Liver (tissue), 9 donors: ENCODE measurements around the gene ELN. TPM values are rescaled to one million over a fixed set of nuclear protein-coding genes. Genes with fewer than 3 reads are reported as not detected.

Experiments
- DNase-seq: peaks from one replicate; pipeline ENCODE4 v3.0.0-alpha.2; 2017; ENCODE audit warnings: low spot score
- H3K27ac ChIP-seq, 2 donors: one replicate each; pipeline ENCODE4 v1.7.0; 2013; ENCODE audit warnings: inconsistent platforms in 2 of 2, low read length in 2 of 2, control low read depth in 1 of 2, low read depth in 1 of 2, mild to moderate bottlenecking in 1 of 2
- H3K27me3 ChIP-seq, 4 donors: one replicate each; pipeline versions ENCODE4 v1.6.1 to v1.7.0; 2013; ENCODE audit warnings: low read length in 3 of 4, inconsistent platforms in 1 of 4, mild to moderate bottlenecking in 1 of 4, moderate library complexity in 1 of 4; ENCODE audit not compliant: control insufficient read depth in 4 of 4, insufficient read depth in 4 of 4
- H3K36me3 ChIP-seq, 4 donors: one replicate each; pipeline versions ENCODE4 v1.6.1 to v1.7.0; 2013; ENCODE audit warnings: low read length in 3 of 4, mild to moderate bottlenecking in 3 of 4, low read depth in 1 of 4, moderate library complexity in 1 of 4; ENCODE audit not compliant: control insufficient read depth in 4 of 4, insufficient read depth in 3 of 4
- H3K4me1 ChIP-seq, 4 donors: one replicate each; pipeline versions ENCODE4 v1.6.1 to v1.7.0; 2013; ENCODE audit warnings: low read length in 3 of 4, mild to moderate bottlenecking in 3 of 4, moderate library complexity in 1 of 4; ENCODE audit not compliant: control insufficient read depth in 4 of 4, insufficient read depth in 4 of 4
- H3K4me3 ChIP-seq, 3 donors: one replicate each; pipeline versions ENCODE4 v1.6.1 to v1.7.0; 2013; ENCODE audit warnings: low read length in 3 of 3, control low read depth in 1 of 3, low read depth in 1 of 3, mild to moderate bottlenecking in 1 of 3
- H3K9ac ChIP-seq, 2 donors: one replicate each; pipeline ENCODE4 v1.7.0; 2013; ENCODE audit warnings: low read length in 2 of 2, mild to moderate bottlenecking in 2 of 2, moderate library complexity in 2 of 2, control low read depth in 1 of 2, low read depth in 1 of 2
- H3K9me3 ChIP-seq, 4 donors: one replicate each; pipeline versions ENCODE4 v1.6.1 to v1.7.0; 2013; ENCODE audit warnings: low read length in 3 of 4; ENCODE audit not compliant: control insufficient read depth in 4 of 4
- EGR1 ChIP-seq, 2 donors: IDR thresholded peaks; 2 replicates each; pipeline ENCODE4 v1.6.1; 2016 to 2018; ENCODE audit warnings: antibody characterized with exemption in 2 of 2, low read depth in 2 of 2
- FOXA1 ChIP-seq: IDR thresholded peaks from 2 replicates; pipeline ENCODE4 v1.6.1; 2016; ENCODE audit warnings: antibody characterized with exemption
- FOXA2 ChIP-seq: IDR thresholded peaks from 2 replicates; pipeline ENCODE4 v1.6.1; 2016; ENCODE audit warnings: antibody characterized with exemption
- HNF4A ChIP-seq, 2 donors: conservative IDR thresholded peaks; 2 replicates each; pipeline ENCODE4 v1.6.1; 2016; ENCODE audit warnings: antibody characterized with exemption in 2 of 2, mild to moderate bottlenecking in 2 of 2
- HNF4G ChIP-seq: IDR thresholded peaks from 2 replicates; pipeline ENCODE4 v1.6.1; 2016; ENCODE audit warnings: antibody characterized with exemption
- JUND ChIP-seq, 2 donors: IDR thresholded peaks; 2 replicates each; pipeline ENCODE4 v1.6.1; 2016; ENCODE audit warnings: antibody characterized with exemption in 2 of 2
- NR2F2 ChIP-seq: IDR thresholded peaks from 2 replicates; pipeline ENCODE4 v1.6.1; 2016; ENCODE audit warnings: antibody characterized with exemption
- RAD21 ChIP-seq, 2 donors: IDR thresholded peaks; 2 replicates each; pipeline ENCODE4 v1.6.1; 2016; ENCODE audit warnings: antibody characterized with exemption in 2 of 2, mild to moderate bottlenecking in 2 of 2
- RXRA ChIP-seq, 2 donors: IDR thresholded peaks; 2 replicates each; pipeline ENCODE4 v1.6.1; 2017 to 2018; ENCODE audit warnings: antibody characterized with exemption in 2 of 2, mild to moderate bottlenecking in 1 of 2
- SP1 ChIP-seq: IDR thresholded peaks from 2 replicates; pipeline ENCODE4 v1.6.1; 2018; ENCODE audit warnings: antibody characterized with exemption, mild to moderate bottlenecking
- TAF1 ChIP-seq: conservative IDR thresholded peaks from 2 replicates; pipeline ENCODE4 v1.6.1; 2016; ENCODE audit warnings: antibody characterized with exemption, mild to moderate bottlenecking
- YY1 ChIP-seq: IDR thresholded peaks from 2 replicates; pipeline ENCODE4 v1.6.1; 2016; ENCODE audit warnings: antibody characterized with exemption, mild to moderate bottlenecking
- whole genome bisulfite sequencing: extraction: QIAGEN DNeasy Blood & Tissue Kit; methylation state at CpG from one replicate; pipeline ENCODE4 v1.1.7; 2013; 5-methylcytosine and 5-hydroxymethylcytosine counted together
- polyA plus RNA-seq, 2 donors: library from polyadenylated mRNA; stranded (reverse) in 1 of 2; unstranded in 1 of 2; fragments of 200-250 nt in 1 of 2; fragments of >200 nt in 1 of 2; fragmentation: Nextera tagmentation in 1 of 2; extraction: Ambion mirVana in 1 of 2; gene quantifications; one replicate each; pipeline versions ENCODE4 v1.2.1 to v1.2.3, GENCODE V29; 2013 to 2015
- total RNA-seq, 2 donors: library from RNA; depleted of rRNA; stranded (reverse); fragments of >200 nt; gene quantifications; one replicate each; pipeline ENCODE4 v1.2.3, GENCODE V29; 2014
- TF ChIP-seq, protein P1 (sequence below): IDR thresholded peaks from 2 replicates; pipeline ENCODE4 v1.6.1; 2016; ENCODE audit warnings: antibody characterized with exemption
- TF ChIP-seq, protein P2 (sequence below): IDR thresholded peaks from 2 replicates; pipeline ENCODE4 v1.6.1; 2016; ENCODE audit warnings: antibody characterized with exemption
- TF ChIP-seq, protein P3 (sequence below): IDR thresholded peaks from 2 replicates; pipeline ENCODE4 v1.6.1; 2016; ENCODE audit warnings: antibody characterized with exemption, mild to moderate bottlenecking
- TF ChIP-seq, protein P4 (sequence below): IDR thresholded peaks from 2 replicates; pipeline ENCODE4 v1.6.1; 2016; ENCODE audit warnings: antibody characterized with exemption
- TF ChIP-seq, protein P5 (sequence below): fragments of 150-350 bp; IDR thresholded peaks from 2 replicates; pipeline ENCODE4 v1.5.1; 2017; ENCODE audit warnings: improper control_type of control experiment, low read depth, low read length; ENCODE audit not compliant: missing input control
- donor health status: healthy.
- donor health status: healthy.
- donor health status: healthy.
- donor health status: healthy.
- donor health status: healthy.

Gene ELN
- total and polyA plus RNA-seq, 4 donors, result 2.7 to 16.3 (median 9.7) TPM

DNA sequence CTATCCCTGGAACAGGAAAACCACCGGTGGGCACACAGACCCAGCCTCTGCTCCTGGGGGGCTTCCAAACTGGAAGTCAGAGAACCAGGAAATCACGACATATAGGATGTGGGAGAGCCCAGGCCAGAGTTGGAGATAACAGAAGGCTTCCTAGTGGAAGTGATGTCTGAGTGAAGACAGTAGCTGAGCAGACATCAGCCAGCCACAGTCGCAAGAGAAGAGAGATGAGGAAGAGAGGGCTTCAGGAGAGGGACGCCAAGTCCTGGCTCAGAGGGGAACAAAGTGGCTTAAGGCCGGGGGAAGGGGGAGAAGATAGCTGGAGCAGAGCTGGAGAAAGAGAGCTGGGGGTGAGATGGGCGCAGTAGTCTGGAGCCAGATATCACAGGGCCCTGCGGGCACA, 30.9 kb upstream of the ELN start:
- H3K9me3 ChIP-seq, result peaks cover 0 to 4% (median 0%) of the 10 kb centered on the region in 4 donors
- WGBS, result 74% methylated on average over 7 of the region's 7 CpGs

DNA sequence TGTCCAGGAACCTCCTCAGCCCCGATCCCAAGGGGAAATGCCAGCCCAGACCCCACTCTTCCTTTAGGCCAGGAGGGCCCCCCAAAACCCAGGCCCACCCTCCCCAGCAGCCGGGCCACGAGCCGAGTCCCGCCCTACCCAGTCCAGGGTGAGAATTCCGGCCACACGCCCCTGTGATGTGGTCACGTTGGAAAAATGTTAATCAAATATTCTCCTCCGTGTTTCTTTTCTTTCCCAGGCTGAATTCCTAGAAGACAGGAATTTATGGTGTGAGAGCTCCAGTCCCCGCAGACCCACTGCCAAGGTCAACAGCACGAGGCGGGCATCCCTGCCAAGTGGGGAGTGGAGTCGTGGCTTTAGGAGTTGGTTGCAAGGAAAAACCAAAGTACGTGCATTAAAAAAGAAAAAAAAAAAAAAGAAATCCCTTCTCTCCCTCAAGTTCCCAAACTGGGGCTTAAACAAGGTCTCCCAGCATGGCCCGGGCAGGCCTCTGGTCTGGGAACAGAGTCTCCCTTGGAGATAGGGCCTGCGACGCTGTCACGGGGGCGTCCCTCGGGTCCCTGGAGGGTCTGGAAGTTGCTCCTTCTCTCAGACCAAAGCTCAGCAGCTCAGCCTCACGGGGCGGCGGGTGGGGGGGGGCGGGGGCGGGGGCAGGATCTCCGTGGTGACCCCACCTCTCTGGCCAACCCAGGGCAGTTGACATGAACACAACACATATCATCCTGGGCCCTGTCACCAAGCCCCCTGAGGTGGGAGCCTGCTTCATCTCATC, 28.1 kb upstream of the ELN start:
- WGBS, result 68% methylated on average over 26 of the region's 26 CpGs
- Histone ChIP-seq H3K36me3 (no peaks in the 10 kb centered on the region), H3K9me3 (no peaks in the 10 kb centered on the region), H3K4me3 (no peak overlapping the region), H3K27ac (no peak overlapping the region), H3K4me1 (no peaks in the 10 kb centered on the region), H3K9ac (no peak overlapping the region), H3K27me3 (no peaks in the 10 kb centered on the region)
- TF ChIP-seq YY1 (no peak), SP1 (no peak), RAD21 (IDR thresholded peaks at IDR 0.05) (no peak), TAF1 (no peak), FOXA2 (no peak), NR2F2 (no peak), EGR1 (IDR thresholded peaks at IDR 0.05; ENCODE audit: low read depth in 2 of 2) (no peak), RXRA (IDR thresholded peaks at IDR 0.05) (no peak), FOXA1 (no peak), HNF4A (conservative IDR thresholded peaks at IDR 0.05) (no peak), HNF4G (no peak)
- TF ChIP-seq, protein P1, sequence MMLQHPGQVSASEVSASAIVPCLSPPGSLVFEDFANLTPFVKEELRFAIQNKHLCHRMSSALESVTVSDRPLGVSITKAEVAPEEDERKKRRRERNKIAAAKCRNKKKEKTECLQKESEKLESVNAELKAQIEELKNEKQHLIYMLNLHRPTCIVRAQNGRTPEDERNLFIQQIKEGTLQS, result no peak
- TF ChIP-seq, protein P2, sequence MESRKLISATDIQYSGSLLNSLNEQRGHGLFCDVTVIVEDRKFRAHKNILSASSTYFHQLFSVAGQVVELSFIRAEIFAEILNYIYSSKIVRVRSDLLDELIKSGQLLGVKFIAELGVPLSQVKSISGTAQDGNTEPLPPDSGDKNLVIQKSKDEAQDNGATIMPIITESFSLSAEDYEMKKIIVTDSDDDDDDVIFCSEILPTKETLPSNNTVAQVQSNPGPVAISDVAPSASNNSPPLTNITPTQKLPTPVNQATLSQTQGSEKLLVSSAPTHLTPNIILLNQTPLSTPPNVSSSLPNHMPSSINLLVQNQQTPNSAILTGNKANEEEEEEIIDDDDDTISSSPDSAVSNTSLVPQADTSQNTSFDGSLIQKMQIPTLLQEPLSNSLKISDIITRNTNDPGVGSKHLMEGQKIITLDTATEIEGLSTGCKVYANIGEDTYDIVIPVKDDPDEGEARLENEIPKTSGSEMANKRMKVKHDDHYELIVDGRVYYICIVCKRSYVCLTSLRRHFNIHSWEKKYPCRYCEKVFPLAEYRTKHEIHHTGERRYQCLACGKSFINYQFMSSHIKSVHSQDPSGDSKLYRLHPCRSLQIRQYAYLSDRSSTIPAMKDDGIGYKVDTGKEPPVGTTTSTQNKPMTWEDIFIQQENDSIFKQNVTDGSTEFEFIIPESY, result no peak
- TF ChIP-seq, protein P3, sequence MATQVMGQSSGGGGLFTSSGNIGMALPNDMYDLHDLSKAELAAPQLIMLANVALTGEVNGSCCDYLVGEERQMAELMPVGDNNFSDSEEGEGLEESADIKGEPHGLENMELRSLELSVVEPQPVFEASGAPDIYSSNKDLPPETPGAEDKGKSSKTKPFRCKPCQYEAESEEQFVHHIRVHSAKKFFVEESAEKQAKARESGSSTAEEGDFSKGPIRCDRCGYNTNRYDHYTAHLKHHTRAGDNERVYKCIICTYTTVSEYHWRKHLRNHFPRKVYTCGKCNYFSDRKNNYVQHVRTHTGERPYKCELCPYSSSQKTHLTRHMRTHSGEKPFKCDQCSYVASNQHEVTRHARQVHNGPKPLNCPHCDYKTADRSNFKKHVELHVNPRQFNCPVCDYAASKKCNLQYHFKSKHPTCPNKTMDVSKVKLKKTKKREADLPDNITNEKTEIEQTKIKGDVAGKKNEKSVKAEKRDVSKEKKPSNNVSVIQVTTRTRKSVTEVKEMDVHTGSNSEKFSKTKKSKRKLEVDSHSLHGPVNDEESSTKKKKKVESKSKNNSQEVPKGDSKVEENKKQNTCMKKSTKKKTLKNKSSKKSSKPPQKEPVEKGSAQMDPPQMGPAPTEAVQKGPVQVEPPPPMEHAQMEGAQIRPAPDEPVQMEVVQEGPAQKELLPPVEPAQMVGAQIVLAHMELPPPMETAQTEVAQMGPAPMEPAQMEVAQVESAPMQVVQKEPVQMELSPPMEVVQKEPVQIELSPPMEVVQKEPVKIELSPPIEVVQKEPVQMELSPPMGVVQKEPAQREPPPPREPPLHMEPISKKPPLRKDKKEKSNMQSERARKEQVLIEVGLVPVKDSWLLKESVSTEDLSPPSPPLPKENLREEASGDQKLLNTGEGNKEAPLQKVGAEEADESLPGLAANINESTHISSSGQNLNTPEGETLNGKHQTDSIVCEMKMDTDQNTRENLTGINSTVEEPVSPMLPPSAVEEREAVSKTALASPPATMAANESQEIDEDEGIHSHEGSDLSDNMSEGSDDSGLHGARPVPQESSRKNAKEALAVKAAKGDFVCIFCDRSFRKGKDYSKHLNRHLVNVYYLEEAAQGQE, result no peak
- TF ChIP-seq, protein P4, sequence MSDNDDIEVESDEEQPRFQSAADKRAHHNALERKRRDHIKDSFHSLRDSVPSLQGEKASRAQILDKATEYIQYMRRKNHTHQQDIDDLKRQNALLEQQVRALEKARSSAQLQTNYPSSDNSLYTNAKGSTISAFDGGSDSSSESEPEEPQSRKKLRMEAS, result no peak
- TF ChIP-seq, protein P5, sequence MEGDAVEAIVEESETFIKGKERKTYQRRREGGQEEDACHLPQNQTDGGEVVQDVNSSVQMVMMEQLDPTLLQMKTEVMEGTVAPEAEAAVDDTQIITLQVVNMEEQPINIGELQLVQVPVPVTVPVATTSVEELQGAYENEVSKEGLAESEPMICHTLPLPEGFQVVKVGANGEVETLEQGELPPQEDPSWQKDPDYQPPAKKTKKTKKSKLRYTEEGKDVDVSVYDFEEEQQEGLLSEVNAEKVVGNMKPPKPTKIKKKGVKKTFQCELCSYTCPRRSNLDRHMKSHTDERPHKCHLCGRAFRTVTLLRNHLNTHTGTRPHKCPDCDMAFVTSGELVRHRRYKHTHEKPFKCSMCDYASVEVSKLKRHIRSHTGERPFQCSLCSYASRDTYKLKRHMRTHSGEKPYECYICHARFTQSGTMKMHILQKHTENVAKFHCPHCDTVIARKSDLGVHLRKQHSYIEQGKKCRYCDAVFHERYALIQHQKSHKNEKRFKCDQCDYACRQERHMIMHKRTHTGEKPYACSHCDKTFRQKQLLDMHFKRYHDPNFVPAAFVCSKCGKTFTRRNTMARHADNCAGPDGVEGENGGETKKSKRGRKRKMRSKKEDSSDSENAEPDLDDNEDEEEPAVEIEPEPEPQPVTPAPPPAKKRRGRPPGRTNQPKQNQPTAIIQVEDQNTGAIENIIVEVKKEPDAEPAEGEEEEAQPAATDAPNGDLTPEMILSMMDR, result no peak
- no peak for DNase-seq

More for the DNA sequence above, 30.9 kb upstream of the ELN start:
- no peaks in the 10 kb centered on the region for H3K4me1 ChIP-seq
- no peak overlapping the region for H3K9ac ChIP-seq
- H3K4me3 ChIP-seq, result no peak overlapping the region
- no peak overlapping the region for H3K27ac ChIP-seq
- no peaks in the 10 kb centered on the region for H3K27me3 ChIP-seq
- TF ChIP-seq JUND (IDR thresholded peaks at IDR 0.05) (no peak), HNF4A (conservative IDR thresholded peaks at IDR 0.05) (no peak)
- no peaks in the 10 kb centered on the region for H3K36me3 ChIP-seq
- no peak for DNase-seq
